HS-5 (cell line): ENCODE data around the gene AKNA.

Experiments
- DNase-seq: peaks from one replicate; pipeline ENCODE4 v3.0.0-alpha.2; 2012; ENCODE audit warnings: low read depth

The AKNA gene

DNA sequence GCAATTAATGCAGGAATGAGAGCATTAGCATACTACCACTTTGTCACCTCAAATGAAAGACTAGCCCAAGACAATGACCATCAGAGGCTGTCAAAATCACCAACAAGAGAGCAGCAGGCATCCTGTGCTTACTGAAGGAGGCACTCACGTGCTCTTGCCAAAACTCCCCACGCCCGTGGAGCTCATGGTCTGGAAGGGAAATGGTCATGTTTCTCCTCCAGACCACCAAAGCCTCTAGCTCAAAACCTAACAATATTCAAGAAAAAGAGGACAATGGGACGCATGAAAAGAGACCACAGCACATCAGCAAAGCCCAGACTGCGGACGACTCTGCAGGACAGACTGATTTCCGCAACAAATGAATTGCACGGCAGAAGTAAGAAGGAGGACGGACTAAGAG is 12.8 kb downstream of the AKNA start:
- DNase-seq = no peak

DNA sequence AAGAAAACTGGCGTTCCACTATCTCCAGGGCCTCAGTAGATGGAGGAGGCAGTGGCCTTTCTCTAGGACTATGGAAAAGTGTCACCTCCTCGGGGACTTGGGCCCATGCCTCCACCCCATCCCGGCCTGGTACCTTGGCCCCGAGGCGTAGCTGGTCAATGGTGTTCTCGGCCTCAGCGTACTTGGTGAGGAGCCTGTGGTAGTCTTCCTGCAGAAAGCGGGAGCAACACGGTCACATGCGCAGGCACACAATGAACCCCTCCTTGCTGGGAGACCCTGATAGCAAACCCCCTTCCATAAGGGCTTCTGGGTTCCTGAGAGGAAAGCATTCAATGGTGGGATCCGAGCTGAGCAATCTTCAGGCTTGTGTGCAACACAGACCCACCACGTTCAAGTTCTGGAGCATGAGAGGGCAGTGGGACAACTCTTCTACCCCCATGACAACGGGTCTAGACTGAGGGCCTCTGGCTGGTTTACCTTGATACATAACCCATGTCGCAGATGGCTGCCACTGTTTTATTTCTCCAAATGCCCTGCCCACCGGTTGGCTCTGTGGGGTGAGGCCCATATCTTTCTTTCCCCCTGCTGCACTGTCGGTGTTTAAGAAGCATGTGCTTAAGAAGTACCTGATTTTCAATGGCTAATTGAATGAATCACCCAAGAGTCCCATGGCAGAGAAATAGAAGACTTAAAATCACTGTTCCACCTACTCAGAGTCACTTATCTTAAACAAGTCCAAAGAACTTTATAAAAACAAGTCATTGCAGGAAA is 13.6 kb downstream of the AKNA start:
- DNase-seq = no peak

DNA sequence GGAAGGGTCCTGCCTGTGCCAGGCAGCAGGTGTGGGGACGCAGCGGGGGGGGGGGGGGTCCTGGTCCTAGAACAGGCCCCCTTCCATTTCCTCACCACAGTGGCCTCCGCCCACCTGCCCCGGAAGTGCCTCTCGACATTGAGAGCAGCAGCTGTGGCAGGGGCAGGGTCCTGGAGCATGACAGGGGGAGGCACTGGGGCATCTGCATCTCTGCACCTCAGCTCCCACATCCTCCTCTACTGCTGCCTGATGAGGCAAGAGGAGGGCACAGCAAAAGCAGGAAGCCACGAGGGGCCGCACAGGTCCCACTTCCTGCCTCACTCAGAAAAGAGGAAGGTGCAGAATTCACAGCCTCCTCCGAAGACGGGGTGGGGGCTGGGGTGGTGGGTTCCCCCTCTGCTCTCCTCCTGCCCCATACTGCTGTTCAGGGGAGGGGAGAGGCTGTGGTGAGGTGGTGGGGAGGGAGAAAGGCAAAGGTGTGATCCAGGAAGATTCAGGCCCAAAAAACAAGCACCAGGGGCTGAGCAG is 14.8 kb downstream of the AKNA start:
- no peak for DNase-seq

DNA sequence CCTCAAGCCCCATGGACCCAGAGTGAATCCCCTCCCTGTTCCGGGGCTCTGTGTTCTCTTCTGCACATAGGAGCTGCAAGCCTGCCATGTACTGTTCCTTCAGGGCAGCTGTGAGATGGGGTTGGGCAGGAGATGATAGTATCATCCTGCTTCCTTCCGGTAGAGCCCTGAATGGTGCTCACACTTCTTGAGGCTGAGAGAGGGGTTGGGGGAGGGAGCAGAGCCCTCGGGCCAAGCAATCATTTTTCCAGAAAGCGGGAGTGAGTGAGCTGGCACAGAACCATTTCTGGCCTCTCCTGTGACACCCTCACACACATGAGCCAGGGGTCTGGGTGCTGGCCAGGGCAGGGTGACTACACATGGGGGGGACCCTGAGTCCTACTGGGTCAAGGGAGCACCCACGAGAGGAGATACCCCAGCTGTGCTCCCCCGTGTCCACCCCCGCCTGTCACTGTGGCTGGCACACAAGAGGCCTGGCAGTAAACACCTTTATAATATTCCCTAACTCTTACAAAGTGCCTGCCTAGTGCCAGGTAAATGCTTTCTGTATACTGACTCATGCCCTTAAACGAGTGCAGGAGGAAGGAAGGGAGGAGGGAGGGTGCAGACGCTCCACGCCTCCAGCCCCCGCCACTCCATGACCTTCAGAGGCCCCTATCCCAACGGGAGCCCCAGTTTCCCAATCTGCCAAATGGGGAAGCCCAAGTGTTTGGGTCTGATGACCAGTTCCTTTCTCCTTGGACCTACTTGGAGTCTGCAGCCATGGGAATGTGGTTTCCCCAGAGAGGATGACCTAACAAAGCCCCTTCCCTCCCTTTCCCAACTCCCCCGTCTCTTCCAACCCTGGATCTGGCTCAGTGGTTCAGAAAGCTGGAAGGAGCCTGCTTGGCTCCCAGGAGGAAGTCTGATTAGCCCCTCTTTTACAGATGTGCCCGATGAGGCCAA is 15.5 kb downstream of the AKNA start:
- no peak for DNase-seq

- no peak for DNase-seq
Measured at GRCh38 chr9:114371343-114371944, 16.3 kb downstream of the AKNA start.

GRCh38 chr9:114370968-114371320 is 16.8 kb downstream of the AKNA start:
- no peak for DNase-seq

DNA sequence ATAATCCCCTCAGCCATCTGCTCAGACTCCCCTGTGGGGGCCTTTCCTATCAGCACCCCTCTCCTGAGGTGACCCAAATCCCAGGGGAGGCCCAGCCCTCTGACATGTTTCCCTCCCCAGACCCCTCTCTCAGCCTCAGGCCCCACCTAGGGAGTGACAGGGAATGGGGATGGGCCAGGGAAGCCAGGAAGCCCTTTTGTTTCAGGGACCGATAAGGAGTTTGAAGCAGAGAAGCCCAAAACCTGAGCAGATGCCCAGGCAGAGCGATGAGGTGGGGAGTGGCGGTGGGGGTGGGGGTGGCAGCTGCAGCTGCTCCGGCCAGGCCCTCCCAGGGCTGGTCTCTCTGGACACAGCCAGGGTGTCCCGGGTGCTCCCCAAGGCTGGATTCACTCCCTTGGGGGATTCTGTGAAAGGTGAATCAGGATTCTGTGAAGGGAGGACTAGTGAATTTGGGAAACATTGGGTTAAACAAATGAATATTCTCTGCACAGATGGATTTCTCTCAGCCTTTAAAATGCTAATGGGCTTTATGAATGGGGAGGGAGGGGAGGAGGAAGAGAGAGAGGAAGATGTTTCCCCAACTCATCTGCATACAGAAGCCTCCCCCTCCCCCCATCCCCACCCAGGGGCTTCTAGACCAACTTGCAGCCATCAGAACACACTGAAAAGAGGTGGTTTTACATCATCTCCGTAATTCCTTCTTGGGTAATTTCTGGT is 17.4 kb downstream of the AKNA start:
- no peak for DNase-seq

DNA sequence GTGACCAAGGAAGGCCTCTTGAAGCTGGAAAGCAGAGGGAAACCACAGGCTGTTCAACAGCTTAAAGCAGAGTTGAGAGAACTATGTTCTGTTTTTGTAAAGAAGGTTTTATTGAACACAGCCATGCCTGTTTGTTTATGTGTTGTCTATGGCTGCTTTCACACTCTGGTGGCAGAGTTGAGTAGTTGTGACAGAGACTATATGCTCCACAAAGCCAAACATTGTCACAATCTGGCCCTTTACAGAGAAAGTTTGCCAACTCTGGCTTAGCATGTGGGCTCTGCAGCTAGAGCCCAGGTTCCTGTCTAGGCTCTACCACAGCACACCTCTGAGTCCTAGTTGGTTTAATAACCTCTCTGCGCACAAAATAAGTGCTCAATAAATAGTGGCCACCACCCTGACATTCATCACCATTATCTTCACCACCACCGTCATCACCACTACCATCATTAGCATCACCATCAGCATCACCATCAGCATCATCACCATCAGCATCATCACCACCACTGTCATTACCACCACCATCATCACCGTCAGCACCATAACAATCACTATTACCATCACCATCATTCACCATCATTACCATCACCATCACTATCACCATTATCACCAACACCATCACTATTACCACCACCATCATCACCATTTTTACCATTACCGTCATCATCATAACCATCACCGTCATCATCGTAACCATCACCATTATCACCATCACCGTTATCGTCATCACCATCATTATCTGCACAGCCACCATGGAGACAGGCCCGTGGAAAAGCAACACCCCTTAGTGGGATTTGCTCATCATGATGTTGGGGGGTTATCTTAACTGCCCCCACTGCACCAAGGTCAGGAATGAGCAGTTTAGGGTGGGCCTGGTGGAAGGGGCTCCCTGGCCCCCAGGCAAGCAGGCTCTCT is 18.3 kb downstream of the AKNA start:
- DNase-seq = no peak

DNA sequence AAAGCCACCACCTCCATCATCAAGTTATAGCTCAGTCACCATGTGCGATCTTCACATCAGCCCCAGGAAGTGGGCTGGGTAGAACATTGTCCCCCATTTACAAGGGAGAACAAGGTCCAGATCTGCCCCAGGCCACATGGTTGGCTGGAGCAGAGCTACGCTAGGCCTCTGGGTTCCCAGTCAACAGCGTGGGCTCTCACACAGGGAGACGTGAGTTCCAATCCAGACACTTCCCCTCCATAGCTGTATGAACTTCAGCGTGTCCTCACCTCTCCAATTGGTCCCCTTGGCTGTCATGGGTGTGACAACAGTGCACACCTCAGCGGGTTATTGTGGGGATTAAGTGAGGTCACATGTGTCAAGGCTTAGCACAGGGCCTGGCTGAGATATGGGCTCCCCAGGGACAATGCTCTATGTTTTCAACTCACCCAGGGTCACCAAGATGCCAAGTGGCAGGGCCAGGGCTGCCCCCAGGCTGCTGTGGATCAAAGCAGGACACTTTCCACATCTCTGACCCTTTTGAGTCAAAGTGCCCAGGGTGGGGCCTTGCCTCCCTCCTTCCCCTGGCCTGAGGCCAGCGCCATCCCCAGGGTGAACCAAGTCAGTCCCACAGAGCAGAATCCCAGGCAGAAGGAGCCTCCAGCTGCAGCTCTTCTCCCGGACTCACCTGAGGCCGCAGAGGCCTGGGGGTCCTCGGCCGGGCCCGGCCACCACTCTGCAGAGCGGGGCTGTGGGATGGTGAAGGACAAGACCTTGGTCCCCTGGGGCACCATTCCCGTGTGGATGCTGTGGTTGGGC is 19.8 kb downstream of the AKNA start:
- no peak for DNase-seq

- no peak for DNase-seq
Measured at GRCh38 chr9:114367366-114367765, 20.4 kb downstream of the AKNA start.

- peak; percentile 52 for DNase-seq
Measured at GRCh38 chr9:114366334-114367128, 21.3 kb downstream of the AKNA start.

GRCh38 chr9:114365194-114365593 is 22.6 kb downstream of the AKNA start:
- no peak for DNase-seq

DNA sequence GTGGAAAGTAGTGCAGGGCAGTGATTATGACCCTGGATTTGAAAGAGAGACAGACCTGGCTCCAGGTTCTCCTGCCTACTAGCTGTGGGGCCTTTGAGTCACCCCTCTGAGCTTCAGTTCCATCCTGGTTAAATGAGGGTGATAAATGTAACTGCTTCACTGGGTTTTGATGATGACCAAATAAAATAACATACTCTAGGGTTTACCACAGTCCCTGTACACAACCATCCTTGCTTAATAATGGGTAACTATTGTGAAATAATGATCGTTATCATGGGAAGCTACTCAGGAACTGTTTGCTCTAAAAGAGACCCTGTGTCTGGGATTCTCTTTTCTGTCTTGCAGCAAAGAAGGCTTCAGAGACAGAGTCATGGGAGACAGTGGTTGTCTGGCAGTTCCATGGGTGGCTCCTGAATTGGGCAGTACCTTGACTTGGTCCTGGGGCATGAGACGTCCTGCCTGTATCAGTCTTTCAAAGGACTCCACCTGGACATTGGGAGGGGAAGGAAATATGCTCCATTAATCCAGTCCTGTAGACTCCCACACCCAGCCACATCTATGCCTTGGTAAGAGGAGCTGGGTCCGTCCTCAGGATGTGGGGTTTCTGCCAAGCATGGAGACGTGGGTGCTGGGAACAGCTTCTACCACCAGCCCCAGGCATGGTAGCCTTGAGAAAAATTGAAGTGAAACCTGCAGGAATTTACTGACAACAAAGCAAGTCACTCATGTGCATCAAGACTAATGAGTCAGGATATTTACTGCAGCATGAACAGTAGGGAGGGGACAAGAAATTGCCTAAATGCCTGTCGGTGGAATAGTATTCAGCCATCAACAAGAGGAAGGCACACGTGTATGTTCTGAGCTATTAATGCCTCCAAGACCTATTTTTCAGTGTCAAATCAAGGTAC is 23.4 kb downstream of the AKNA start:
- DNase-seq = peak; percentile 31

GRCh38 chr9:114363424-114363823 is 24.4 kb downstream of the AKNA start:
- DNase-seq = no peak

DNA sequence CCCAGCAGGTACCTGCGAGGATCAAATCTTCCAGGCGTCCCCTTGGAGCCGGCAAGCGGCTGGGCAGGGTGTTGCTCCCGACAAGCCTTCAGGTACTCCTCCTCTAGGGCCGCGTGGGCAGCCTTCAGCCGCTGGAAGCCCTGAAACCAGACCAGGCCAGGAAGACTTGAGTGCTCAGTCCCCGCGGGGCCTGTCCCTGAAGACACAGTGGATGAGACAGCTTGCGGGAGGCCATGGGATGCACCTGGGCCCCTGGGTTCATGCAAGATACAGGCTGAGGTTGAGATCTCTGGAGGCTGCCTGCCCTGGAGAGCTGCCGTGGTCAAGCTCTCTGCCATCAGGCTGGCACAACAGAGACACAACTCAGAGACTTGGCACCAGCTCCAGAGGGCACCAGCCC is 25.4 kb downstream of the AKNA start:
- DNase-seq = no peak

DNA sequence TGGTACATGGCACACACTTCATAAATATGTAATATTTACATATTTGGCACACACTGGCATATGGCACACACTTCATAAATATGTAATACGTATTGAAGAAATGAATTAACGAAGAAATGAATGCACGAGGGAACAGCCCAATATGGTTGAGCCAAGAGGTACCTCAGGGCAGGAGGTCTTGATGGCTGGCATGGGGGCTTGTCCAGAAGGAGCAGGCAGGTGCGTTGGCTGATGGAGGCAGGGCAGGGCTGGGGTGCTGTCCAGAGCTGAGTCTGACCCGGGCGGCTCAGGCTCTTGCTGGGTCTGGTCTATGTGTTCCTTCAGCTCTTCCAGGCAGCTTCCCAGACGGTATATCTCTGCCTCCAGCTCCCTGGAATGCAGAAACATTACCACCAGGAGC is 26.2 kb downstream of the AKNA start:
- DNase-seq = no peak

GRCh38 chr9:114359801-114360200 is 28.0 kb downstream of the AKNA start:
- DNase-seq = no peak

DNA sequence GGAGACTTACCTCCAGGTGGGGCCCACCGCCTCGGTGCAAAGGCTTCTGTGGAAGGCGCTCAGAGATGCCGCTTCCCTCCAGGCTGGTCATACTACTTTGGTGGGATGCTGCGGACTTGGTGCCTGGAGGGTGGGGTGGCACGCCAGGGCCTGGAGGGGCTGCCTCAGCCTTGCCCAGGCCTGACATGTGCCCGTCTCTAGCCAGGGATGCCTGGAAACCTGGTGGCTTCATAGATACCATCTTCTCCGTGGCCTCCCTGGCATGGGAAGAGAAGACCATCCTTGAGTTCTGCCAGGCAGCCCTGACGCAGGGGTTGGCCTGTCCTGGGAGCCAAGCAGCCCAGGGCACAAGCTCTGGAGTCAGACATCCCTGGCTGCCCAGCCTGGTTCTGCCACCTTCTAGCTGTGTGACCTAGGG is 29.9 kb downstream of the AKNA start:
- no peak for DNase-seq
